Psoas muscle (tissue), 8 donors: ENCODE data around the gene LORICRIN. TPM values are rescaled to one million over a fixed set of nuclear protein-coding genes. Genes with fewer than 3 reads are reported as not detected.

Experiments used
- ATAC-seq, 4 donors: fragments of 200-7000 bp; cut with Tn5 transposase; one replicate each; pipeline ENCODE4 v1.9.1; 2020; ENCODE audit warnings: moderate library complexity in 3 of 4, mild to moderate bottlenecking in 2 of 4
- DNase-seq, 2 donors: peaks; one replicate each; pipeline ENCODE4 v3.0.0-alpha.2; 2020
- H3K27ac ChIP-seq: fragments of 200-600 bp; one replicate; pipeline ENCODE4 v1.8.0; 2022
- H3K27me3 ChIP-seq, 3 donors: fragments of 200-600 bp in 1 of 3; one replicate each; pipeline versions ENCODE4 v1.6.1 to v1.8.0; 2013 to 2022; ENCODE audit warnings: low read length in 2 of 3, mild to moderate bottlenecking in 2 of 3, moderate library complexity in 1 of 3; ENCODE audit not compliant: insufficient read depth in 3 of 3
- H3K36me3 ChIP-seq, 2 donors: fragments of 200-600 bp in 1 of 2; one replicate each; pipeline versions ENCODE4 v1.6.1 to v1.8.0; 2013 to 2022; ENCODE audit warnings: low read depth in 1 of 2, mild to moderate bottlenecking in 1 of 2, moderate library complexity in 1 of 2; ENCODE audit not compliant: insufficient read depth in 1 of 2
- H3K4me1 ChIP-seq: fragments of 200-600 bp; one replicate; pipeline ENCODE4 v1.8.0; 2022
- H3K4me3 ChIP-seq: fragments of 200-600 bp; one replicate; pipeline ENCODE4 v1.8.0; 2022; ENCODE audit warnings: mild to moderate bottlenecking
- H3K9me3 ChIP-seq: fragments of 200-600 bp; one replicate; pipeline ENCODE4 v1.8.0; 2022
- CTCF ChIP-seq: fragments of 200-600 bp; IDR thresholded peaks from one replicate; pipeline ENCODE4 v1.8.0; 2022; ENCODE audit warnings: antibody characterized with exemption
- WGBS, 3 donors: extraction: QIAGEN DNeasy Blood & Tissue Kit; methylation state at CpG; one replicate each; pipeline versions ENCODE4 v1.1.6 to v1.1.7; 2013; 5-methylcytosine and 5-hydroxymethylcytosine counted together
- intact Hi-C, 2 donors: fragments of 100-400 bp; cut with DNase I; formaldehyde crosslinking; loops; one replicate each; pipeline versions ENCODE4 v1.11.0 to v1.14.2; 2022
- polyA plus RNA-seq, 3 donors: library from polyadenylated mRNA; stranded (reverse); fragments of 200-250 nt; gene quantifications; one replicate each; pipeline ENCODE4 v1.2.3, GENCODE V29; 2013
- total RNA-seq, 4 donors: library from RNA; stranded (reverse); fragmentation: NEBNext Ultra II Directional in 2 of 4; extraction: Animal tissue kit (Norgen Biotek cat#: 25700) in 2 of 4; gene quantifications; one replicate each; pipeline versions ENCODE4 v1.2.1 to v1.2.4, GENCODE V29; 2021 to 2023
- donor health status: healthy with polysubstance abuse.
- donor health status: DM: no; HTN: no; CAD: no; lungs with moderate emphysema.
- donor health status: Bipolar disorder and iron deficiency.
- donor health status: healthy.
- donor health status: DM: yes; HTN: yes; CAD: no.
- donor health status: DM: no; HTN: no; CAD: no.
- donor health status: DM: no; HTN: no; CAD: no.
- donor health status: DM: yes; HTN: yes; CAD: no.

LORICRIN gene
- total and polyA plus RNA-seq, 7 donors, result 0.06 to 0.25 TPM; not detected in 5

- no peak for ATAC-seq
- intact Hi-C loops, result no loop called here
- peaks cover 0 to 4% (median 0%) of the 10 kb centered on the region in 3 donors for H3K27me3 ChIP-seq
- H3K4me1 ChIP-seq, result no peaks in the 10 kb centered on the region
- no peak for DNase-seq
- no peaks in the 10 kb centered on the region for H3K9me3 ChIP-seq
- TF ChIP-seq CTCF, result no peak
- no peak overlapping the region for H3K4me3 ChIP-seq
- WGBS, 3 donors, result 68 to 77% (median 70%) methylated on average over 2 of the region's 2 CpGs
- H3K36me3 ChIP-seq, result no peaks in the 10 kb centered on the region
- no peak overlapping the region for H3K27ac ChIP-seq
Observed at GRCh38 chr1:153246825-153247224, 12.7 kb upstream of the LORICRIN start.

GRCh38 chr1:153248176-153248879 lies 11.2 kb upstream of the LORICRIN start:
- no peaks in the 10 kb centered on the region for H3K36me3 ChIP-seq
- TF ChIP-seq CTCF, result no peak
- WGBS, 3 donors, result 58 to 64% (median 60%) methylated on average over 5 of the region's 5 CpGs
- H3K9me3 ChIP-seq, result no peaks in the 10 kb centered on the region
- H3K27ac ChIP-seq, result no peak overlapping the region
- ATAC-seq (no peak), DNase-seq (no peak)
- H3K4me3 ChIP-seq, result no peak overlapping the region
- H3K27me3 ChIP-seq, result peaks cover 0 to 4% (median 0%) of the 10 kb centered on the region in 3 donors
- no peaks in the 10 kb centered on the region for H3K4me1 ChIP-seq
- intact Hi-C loops, result no loop called here

- WGBS, 3 donors, result 15 to 20% (median 17%) methylated on average over 1 of the region's 1 CpG
- DNase-seq, result no peak
- no peaks in the 10 kb centered on the region for H3K4me1 ChIP-seq
Observed at GRCh38 chr1:153250166-153250565, 9.3 kb upstream of the LORICRIN start.

GRCh38 chr1:153251087-153251486 lies 8.4 kb upstream of the LORICRIN start:
- DNase-seq, result no peak
- 81 to 86% (median 82%) methylated on average over 2 of the region's 2 CpGs for whole genome bisulfite sequencing, 3 donors
- H3K4me3 ChIP-seq, result no peak overlapping the region
- H3K27me3 ChIP-seq, result peaks cover 0 to 5% (median 0%) of the 10 kb centered on the region in 3 donors
- TF ChIP-seq CTCF, result no peak
- H3K27ac ChIP-seq, result no peak overlapping the region
- no peaks in the 10 kb centered on the region for H3K4me1 ChIP-seq
- no peaks in the 10 kb centered on the region for H3K36me3 ChIP-seq
- no peak for ATAC-seq
- no peaks in the 10 kb centered on the region for H3K9me3 ChIP-seq
- intact Hi-C loops, result no loop called here

More at GRCh38 chr1:153250166-153250565, 9.3 kb upstream of the LORICRIN start:
- H3K27ac ChIP-seq, result no peak overlapping the region
- ATAC-seq, result no peak
- H3K27me3 ChIP-seq, result peaks cover 0 to 5% (median 4%) of the 10 kb centered on the region in 3 donors
- no peak overlapping the region for H3K4me3 ChIP-seq
- H3K36me3 ChIP-seq, result no peaks in the 10 kb centered on the region
- H3K9me3 ChIP-seq, result no peaks in the 10 kb centered on the region
- no peak for TF ChIP-seq CTCF
- intact Hi-C loops, result no loop called here

GRCh38 chr1:153251562-153251961 lies 7.9 kb upstream of the LORICRIN start:
- no peak overlapping the region for H3K4me3 ChIP-seq
- ATAC-seq (no peak), DNase-seq (no peak)
- no peak for TF ChIP-seq CTCF
- WGBS, 3 donors, result 82 to 93% (median 85%) methylated on average over 3 of the region's 3 CpGs
- H3K4me1 ChIP-seq, result no peaks in the 10 kb centered on the region
- H3K27ac ChIP-seq, result no peak overlapping the region
- H3K27me3 ChIP-seq, result peaks cover 0 to 5% (median 0%) of the 10 kb centered on the region in 3 donors
- intact Hi-C loops, result no loop called here
- H3K9me3 ChIP-seq, result no peaks in the 10 kb centered on the region
- no peaks in the 10 kb centered on the region for H3K36me3 ChIP-seq
